ENCODE results near the gene UBALD1.

DNA sequence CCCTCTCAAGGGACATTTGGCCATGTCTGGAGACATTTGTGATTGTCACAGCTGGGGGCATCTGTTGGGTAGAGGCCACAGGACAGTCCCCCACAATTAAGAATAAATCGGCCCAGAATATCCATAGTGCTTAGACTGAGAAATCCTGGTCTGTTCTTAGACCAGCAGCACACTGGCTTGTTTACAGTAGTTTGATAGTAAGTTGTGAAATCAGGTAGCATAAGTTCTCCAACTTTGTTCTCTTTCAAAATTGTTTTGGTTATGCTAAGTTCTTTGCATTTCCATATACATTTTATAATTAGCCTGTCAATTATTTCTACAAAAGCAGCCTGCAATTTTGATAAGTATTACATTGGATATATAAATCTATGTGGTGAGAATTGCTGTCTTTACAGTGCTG, 16.8 kb upstream of the UBALD1 start:
- TF ChIP-seq EZH2 (IDR thresholded peaks at IDR 0.05; ENCODE audit: borderline replicate concordance, low read depth, low read length, severe bottlenecking) (no peak), MAX (IDR thresholded peaks at IDR 0.05; ENCODE audit: insufficient read depth, insufficient read length) (no peak), MYC (IDR thresholded peaks at IDR 0.05; ENCODE audit: low read depth, low read length) (no peak), POLR2AphosphoS5 (IDR thresholded peaks at IDR 0.05; ENCODE audit: insufficient read depth, low read depth, low read length) (no peak), POLR2A (IDR thresholded peaks at IDR 0.05; ENCODE audit: low read depth, low read length) (no peak), JUN (IDR thresholded peaks at IDR 0.05; ENCODE audit: borderline replicate concordance, insufficient read depth, insufficient read length, low read depth) (no peak)
- TF ChIP-seq, protein P1, sequence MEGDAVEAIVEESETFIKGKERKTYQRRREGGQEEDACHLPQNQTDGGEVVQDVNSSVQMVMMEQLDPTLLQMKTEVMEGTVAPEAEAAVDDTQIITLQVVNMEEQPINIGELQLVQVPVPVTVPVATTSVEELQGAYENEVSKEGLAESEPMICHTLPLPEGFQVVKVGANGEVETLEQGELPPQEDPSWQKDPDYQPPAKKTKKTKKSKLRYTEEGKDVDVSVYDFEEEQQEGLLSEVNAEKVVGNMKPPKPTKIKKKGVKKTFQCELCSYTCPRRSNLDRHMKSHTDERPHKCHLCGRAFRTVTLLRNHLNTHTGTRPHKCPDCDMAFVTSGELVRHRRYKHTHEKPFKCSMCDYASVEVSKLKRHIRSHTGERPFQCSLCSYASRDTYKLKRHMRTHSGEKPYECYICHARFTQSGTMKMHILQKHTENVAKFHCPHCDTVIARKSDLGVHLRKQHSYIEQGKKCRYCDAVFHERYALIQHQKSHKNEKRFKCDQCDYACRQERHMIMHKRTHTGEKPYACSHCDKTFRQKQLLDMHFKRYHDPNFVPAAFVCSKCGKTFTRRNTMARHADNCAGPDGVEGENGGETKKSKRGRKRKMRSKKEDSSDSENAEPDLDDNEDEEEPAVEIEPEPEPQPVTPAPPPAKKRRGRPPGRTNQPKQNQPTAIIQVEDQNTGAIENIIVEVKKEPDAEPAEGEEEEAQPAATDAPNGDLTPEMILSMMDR (IDR thresholded peaks at IDR 0.05; ENCODE audit: extremely low read depth in 1 of 2, insufficient read depth in 1 of 2, low read depth in 1 of 2, low read length in 2 of 2), result no peak
